Fibroblast of gingiva (primary cell): ENCODE data around the gene PRELP.
"Not testable (repeated sequence)": the region's sequence is repeated elsewhere in the genome, so short reads cannot be mapped to it uniquely, and the experiment has no call there.

Source experiments
- DNase-seq: peaks from one replicate; pipeline ENCODE4 v3.0.0-alpha.2; 2011; ENCODE audit warnings: low read depth

Gene PRELP

DNA sequence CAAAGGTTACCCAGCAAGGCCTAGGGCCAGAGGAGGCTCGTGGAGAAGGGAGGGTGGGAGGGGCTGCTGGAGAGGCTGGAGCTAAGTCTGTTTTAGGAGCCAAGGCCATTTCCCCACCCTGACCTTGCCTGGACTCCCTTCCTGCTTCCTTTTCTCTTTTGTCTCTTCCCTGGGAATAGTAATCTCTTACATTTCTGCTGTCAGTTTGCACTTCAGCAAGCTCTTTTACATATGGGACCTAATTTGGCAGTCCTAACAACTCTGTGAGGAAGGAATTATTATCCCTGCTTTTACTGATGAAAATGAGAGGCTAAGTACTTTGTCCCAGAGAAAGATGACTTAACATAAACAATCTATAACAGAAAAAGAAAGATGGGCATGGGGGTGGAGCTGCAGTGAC lies 32.2 kb downstream of the PRELP start:
- no peak for DNase-seq

DNA sequence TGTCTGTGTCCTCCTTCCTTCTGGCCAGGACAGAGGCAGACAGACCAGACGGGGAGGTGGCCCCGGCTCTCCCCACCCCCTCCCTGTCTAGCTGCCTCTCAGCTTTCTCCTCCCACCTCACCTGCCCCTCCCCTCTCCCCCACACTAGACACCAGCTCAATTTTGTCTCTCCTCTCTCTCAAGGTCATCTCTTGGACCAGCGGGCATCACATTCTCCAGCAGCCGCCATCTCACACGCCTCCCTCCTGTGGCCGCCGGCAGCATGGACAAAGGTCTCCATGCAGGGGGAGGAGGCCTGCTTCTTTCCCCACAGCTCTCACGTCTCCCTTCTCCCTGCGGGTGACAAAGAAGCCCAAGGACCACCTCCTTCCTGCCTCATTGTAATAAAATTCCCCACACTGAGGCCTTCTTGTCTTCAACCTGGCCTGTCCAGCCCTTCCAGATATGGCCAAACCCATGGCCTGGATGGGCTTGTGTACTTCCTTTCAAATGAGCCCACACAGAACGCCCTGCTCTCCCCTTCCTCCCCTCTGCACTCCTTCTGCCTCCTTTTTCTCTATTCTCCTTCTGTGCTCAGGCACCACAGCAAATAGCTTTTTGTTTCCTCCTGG lies 33.0 kb downstream of the PRELP start:
- no peak for DNase-seq

DNA sequence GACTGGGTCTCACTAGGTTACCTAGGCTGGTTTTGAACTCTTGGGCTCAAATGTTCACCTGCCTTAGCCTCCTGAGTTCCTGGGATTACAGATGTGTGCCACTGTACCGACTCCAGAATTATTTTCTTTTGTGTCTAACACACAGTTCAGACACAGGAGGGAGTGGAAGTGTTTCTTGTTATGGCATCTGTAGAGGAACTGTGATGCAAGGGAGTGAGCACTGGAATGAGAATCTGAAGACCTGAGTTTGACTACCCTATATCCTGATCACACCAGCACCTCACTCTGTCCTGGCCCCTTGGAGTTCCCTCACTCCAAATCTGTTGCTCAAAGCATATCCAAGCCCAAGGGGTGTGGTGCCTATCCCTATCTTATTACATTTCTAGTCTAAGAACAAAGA lies 33.5 kb downstream of the PRELP start:
- no peak for DNase-seq

DNA sequence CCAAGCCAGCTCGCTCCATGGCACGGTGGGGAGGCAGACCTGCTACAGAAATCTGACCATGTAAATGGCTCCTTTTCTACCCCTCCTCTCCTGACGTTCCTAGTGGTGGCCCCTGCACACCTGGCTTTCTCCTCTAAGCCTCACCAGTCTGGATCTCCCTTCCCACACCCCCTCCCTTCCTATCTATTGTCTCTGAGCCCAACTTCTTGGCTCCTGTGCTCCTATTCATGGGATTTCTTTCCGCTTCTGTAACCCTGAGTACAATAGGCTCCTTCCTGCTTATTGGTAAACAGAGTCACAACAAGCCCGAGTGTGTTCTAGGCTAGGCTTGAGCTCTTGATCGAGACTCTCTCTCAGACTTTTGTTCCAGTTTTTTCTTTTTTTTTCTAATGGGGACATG lies 35.9 kb downstream of the PRELP start:
- DNase-seq: no peak

DNA sequence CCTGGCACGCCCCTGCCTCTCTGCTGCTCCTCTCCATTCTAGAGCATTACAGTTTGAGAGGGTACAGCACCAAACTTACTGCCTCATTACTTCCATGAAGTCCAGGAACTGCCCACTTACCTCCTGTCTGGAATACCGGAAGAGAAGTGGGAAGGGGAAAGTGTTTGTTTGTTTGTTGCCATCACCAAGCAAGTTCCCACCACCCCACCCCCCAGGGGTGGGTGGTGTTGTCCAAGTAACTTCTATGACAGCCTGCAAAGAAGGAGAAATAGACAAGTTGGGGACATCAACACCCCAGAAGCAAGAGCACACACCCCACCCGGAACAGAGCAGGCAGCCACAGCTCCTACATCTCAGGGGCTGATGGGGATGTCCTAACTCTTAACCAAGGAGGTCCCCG lies 36.3 kb downstream of the PRELP start:
- DNase-seq: no peak

DNA sequence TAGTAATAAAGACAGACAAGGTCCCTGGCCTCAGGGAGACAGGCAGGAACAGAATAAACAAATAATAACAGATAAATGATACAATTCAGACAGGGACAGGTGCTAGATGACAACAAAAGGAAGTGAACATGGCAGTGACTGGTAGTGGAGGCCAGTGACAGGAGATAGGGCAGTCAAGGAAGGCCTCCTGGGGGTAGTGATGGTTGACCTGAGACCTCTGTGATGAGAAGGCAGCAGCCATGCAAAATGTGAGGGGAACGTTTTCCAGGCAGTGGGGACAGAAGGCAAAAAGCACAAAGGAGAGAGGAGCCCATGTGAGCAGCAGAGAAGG lies 36.9 kb downstream of the PRELP start:
- DNase-seq: no peak

DNA sequence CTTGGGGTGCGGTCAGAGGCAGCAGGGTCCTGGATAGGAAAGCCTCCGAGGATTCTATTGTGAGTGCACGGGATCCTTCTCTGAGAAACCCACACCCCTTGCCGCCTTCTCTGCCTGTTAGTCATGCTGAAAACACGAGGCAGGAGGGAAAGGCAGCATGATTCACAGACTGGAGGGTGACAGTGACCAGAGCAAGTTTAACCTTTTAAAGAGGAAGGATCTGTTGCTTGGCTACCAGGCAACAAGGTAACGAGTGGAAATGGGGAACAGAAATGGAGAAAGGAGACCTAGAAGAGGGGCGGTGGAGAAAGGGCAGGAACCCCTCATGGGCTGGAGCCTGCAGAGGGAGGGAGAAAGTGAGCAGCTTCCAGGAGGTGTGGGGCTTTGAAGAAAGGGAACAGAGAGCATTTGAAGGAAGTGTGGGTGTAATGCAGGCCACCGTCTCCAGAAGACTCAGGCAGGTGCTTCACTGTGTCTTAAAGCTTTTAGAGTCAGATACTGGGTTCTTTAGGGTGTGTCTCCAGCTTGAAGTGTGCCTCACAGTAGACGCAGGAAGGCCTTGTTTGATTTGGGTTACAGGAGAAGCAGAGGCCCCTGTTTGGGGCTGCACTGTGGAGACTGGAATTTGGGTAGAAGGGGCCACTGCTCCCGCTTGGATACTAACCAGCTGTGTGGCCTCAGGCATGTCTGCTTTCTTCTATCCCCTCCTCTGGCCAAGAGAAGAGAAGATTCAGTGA lies 37.4 kb downstream of the PRELP start:
- peak; percentile 81 for DNase-seq

DNA sequence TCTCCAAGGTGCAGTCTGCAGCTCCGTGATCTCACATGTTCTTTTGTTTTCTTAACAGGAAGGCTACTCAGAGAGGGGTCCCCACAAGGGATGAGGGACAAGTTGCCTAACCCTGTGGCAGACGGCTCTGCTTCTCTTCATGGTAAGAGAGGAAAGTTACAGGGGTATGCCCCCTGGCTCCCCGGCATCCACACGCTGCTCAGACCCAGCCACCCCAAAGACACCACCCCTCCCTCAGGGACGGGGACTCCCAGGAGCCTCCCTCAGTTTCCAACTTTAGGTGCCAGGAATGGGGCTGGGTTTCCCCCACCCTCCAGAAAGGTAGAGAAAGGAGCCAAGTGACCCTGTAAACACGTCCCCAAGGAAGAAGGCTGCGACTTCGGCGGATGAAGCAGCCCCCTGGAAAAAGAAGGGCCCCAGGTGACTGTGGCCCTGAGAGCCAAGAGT lies 38.0 kb downstream of the PRELP start:
- no peak for DNase-seq

DNA sequence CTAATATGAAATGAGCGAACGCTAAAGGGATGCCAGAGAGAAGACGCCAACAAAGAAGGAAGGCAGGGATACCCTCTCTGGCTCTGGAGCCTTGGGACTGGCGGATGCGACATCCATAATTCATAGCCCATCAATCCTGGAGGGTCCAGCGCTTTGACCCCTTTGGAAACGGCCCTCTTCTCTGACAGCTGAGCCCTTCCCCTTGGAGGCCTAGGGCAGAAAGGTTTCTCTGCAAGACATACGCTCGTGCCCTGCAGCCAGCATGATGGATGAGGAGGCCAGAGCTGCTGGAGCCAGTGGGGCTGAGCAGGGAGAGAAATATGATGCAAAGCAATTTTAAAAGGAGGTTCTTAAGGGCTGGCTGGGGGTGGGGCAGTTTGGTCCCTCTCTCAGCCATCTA lies 40.6 kb downstream of the PRELP start:
- no peak for DNase-seq

DNA sequence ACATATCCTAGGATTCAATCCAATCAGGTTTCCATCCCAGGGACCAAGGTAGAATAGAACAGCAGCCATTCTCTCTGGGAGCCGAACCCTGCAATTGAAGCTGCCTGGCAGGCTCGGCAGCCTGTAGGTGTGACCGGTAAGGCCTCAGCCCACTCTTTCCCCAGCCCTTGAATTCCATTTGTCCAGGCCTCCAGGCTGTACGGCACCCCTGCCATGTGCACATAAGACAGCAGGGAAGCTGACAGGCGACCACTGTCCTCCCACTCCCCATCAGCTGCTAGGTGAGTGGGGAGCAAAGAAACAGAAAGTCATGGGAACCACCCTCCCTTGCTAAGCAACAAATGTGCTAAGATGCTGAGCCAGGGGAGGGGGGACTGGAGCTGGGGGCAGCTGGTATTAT lies 41.3 kb downstream of the PRELP start:
- DNase-seq: no peak

DNA sequence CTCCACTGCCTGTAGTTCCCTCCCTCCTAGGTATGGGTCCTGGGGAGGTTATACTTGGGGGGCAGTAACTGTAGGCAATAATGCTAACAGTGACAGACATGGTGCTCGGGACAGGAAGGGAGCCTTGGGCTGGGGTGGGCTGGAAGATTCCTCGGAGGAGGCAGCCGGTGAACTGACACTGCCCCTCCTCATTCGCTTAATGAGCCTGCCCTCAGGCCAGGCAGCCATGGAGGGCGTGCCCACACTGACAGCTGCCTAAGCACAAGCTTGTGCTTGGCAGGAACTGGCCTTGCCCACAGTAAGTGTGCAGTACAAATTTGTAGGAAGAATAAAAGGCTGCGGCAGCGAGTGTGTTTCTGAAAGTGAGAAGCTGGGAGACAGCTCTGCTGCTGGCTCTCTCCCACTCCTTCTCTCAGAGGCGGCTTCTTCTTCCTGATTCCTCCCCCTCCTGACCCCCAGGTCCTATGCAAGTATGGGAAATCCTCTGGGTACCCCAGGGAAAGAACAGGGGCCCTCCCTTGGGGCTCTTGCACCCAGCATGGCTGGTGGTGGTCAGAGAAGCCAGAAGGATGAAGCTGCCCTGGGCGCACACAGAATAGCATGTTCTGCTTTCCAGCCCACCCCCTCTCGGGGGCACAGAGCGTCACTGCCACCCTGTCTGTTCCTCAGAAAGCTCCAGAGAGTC lies 42.0 kb downstream of the PRELP start:
- DNase-seq: no peak

DNA sequence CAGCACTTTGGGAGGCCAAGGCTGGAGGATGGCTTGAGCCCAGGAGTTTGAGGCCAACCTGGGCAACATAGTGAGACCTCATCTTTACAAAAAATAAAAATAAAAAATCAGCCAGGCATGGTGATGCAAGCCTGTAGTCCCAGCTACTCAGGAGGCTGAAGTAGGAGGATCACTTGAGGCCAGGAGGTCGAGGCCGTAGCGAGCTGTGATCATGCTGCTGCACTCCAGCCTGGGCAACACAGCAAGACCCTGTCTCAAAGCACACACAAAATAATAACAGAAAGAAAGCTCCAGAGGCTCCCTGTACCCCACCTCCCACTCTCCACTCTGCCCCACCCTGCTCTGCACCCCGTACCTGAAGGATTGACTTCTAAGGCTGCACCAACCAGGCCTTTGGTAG lies 42.5 kb downstream of the PRELP start:
- DNase-seq: not testable (repeated sequence)

DNA sequence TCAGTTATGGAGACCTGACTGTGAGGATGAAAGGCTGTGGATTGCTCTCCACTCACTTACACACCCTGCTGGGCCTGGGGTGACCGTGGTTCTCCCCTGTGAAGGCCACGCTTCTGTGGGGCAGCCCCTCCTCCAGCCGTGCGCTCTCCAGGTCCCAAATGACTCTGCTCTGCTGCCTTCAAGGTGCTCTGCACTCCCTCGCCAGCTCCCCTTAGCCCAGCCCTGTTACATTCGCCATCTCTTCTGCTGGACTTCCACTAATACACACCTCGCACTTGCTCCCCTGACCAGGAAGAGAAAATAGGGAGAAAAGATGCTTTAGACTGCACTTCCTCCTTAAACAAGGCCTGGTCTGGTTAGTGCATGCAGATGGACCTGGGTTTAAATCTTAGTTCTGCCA lies 42.9 kb downstream of the PRELP start:
- DNase-seq: no peak

DNA sequence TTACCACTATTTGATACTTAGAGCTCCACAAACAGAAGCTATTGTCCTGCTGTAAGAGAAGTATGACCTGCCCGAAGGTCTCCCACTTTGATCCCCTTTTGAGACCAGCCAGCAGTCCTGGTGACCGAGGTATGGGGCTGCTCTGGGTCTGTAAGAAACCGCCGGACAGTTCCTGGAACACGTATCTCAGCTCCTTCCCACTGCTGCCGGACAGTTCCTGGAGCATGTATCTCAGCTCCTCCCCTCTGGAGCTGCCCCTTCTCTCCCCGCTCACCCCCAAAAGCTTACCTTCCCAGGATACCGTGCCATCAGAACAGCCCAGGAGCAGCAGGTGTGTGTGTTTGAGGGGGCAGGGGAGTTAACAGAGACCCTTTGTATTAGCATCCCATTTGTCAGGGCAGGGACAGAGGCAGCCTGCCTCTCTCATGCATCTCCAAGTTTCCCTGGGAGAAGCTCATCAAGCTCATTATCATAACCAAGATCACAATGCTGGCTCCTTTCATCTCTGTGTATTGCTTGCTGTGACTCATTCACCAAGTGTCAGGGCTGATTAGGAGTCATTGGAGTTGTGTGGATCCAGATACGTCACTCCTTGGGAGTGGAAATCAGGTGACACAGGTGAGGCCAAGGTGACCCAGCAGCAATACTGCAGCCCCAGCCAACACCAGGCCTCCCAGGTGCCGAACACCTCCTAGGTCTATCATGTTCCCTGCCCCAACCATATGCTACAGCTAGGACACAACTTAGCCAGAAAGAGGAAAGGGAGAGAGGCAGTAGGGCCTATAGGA lies 43.6 kb downstream of the PRELP start:
- DNase-seq: no peak

DNA sequence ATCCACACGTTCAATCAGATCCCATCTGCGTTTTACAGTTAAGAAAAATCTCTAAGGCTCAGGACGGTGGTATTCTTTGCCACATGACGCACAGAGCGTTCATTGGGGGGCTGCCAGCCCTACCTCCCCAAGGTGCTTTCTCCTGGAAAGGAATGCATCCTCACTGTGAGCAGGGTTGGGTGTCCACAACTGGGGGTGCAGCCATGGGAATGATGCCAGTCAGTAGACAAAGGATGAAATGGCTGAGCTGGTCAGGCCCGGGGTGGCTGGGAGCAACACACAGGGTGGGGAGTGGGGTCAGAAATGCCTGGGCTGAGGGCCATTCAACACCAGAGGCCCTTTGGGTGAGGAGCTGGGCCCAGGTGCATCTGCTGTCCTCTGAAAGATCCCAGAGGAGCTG lies 44.3 kb downstream of the PRELP start:
- DNase-seq: no peak

DNA sequence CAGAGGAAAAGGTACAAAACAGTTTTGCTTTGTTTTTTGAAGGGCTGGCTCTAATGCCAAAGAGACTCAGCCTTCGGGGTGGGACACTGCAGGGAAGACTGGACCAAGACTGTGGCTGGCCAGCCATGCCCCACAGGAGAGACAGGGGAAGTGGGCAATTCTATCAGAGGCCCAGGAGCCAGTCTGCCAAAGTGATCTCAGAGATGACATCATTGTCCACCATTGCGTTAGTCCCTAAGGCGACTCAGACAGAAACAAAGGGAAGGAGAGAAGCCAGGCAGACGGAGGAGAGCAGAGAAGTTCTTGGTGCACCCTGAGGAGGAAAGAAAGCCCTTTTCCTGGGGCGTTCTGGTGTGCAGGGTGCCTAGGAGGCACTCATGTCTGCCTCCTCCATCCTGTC lies 44.7 kb downstream of the PRELP start:
- peak; percentile 33 for DNase-seq

DNA sequence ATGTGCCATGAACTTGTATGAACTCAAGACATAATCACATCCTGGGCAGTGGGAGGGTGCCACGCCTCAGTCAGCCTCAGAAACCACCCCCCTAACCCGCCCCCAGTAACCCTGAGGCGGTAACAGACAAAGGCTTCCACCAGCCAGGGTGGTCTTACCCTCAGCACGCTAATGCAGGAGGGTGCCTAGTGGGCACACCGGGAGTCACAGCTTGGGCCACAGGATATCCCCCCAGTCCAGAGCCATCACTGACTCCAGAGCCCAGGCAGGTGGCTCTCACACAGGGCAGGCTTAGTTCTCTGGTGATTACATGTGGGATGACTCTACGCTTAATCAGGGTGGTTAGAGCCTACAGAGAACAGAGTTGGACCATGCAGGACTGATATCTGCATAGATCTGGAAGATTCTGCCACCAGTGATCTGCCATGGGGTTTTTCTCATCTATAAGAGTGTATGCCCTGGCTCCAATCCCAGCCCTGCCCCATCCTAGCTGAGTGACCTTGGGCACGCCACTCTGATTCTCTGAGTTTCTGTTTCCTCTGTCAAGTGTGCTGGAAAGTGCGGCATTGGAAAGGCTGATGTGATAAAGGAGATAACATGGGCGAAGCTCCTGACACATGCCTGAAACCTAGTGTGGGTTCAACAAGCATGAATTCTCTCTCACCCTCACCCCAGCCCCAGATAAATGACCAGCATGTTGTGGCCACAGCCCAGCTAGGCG lies 45.6 kb downstream of the PRELP start:
- no peak for DNase-seq

DNA sequence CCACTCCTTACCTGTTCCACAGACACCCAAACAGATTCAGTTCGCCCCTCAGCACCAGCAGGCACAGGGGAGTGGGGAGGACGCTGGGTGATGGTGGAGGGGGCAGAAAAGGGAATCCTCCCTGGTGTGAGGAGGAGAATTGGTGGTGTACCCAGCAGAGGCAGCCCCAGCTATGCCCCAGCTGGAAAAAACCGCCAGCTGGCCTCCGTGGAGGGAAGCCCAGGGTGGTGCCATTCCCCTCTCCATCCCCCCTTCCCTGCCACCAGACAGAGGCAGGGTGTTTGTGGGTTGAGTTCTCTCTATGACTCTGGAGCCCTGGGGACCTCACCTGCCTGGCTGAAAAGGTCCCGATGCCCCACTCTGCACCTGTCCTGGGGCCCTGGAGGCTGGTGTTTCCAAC lies 46.2 kb downstream of the PRELP start:
- no peak for DNase-seq

DNA sequence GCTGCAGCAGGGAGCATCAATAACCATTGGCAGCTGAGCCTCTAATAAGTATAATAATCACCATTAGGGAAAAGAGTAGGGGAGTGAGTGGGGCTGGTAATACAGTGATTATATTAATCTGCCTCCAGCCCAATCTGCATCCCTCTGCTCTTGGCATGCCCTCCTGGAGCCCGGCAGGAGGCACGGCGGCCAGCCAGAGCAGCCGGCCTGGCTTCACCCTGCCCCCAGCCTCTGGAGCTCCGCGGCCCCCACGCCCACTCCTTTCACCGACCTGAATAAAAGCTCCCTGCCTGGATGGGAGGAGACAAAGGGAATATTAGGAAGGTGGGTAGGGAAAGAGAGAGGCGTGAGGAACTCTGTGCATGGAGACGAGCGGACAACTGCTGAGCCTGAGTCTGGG lies 46.6 kb downstream of the PRELP start:
- no peak for DNase-seq

DNA sequence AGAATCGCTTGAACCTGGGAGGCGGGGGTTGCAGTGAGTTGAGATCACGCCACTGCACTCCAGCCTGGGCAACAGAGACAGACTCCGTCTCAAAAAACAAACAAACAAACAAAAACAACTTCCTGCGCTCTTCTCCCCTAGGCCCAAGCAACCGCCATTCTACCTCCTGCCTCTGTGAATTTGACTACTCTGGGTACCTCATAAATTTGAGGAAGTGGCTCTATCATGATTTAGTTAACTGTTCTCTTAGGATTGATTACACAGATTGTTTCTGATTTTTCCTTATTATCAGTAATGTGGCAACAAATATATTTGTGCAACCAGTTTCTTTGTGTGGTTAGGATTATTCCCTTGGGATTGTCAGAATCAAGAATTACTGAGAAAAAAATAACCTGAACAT lies 48.1 kb downstream of the PRELP start:
- no peak for DNase-seq

DNA sequence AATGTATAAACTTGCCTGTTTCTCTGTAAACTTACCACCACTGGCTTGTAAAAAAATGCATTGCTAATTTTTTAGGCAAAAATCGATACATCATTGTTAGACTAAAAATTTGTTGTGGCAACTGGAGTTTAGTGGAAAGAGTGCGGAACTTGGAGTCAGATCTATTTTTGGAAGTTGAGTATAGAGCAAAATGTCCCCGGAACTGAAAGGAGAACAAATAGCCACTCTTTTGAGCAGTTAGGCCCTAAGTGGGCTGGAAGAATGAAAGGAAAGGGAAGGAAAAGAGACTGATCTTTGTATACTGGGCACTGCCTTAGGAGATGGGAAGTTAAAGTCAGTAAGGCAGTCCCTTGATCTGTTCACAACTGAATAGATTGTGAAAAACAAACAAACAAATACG lies 48.5 kb downstream of the PRELP start:
- DNase-seq: no peak

DNA sequence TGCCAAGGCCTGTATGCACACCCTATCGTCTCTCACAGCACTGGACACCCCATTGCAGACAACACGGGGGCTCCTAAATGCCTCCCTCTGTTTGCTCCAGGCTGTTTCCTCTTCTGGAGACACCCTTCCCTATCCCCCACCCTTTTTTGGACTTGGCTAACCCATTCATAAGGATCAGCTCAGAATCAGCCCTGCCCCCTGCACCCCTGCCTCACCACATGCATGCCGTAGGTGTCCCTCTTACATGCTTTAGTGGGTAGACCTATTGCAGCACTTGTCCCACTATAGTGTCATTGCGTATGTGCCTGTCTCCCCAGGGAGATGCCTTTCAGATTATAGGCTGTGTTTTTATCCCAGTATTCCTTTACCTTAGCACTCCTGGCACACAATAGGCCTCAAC lies 49.2 kb downstream of the PRELP start:
- DNase-seq: no peak
